Common myeloid progenitor, CD34-positive (primary cell): Measurements from ENCODE around the gene BACH2.

Source experiments
- CTCF ChIA-PET: fragments of 350-600 bp; sonication (Branson Sonifier 250); formaldehyde crosslinking; loops from one replicate; lab custom pipeline; 2021; ENCODE audit warnings: antibody characterized with exemption; lab: Charles Lee
- POLR2A ChIA-PET: fragments of 350-600 bp; sonication (Branson Sonifier 250); formaldehyde crosslinking; loops from one replicate; lab custom pipeline; 2021; ENCODE audit warnings: antibody characterized with exemption; lab: Charles Lee
- DNase-seq, 3 donors: peaks; one replicate each; pipeline versions ENCODE4 v3.0.0 to v3.0.0-alpha.2; 2013
- H3K27ac ChIP-seq, 2 experiments: 1 replicate in 1 of 2; 2 replicates in 1 of 2; pipeline ENCODE4 v1.7.0; 2013; ENCODE audit warnings: inconsistent platforms in 2 of 2, low read length in 2 of 2, mild to moderate bottlenecking in 2 of 2, low read depth in 1 of 2, moderate library complexity in 1 of 2; ENCODE audit not compliant: severe bottlenecking in 2 of 2, insufficient read depth in 1 of 2, poor library complexity in 1 of 2
- H3K27me3 ChIP-seq, 5 experiments: replicated peaks in 2 of 5; 1 replicate in 3 of 5; 2 replicates in 2 of 5; pipeline versions ENCODE4 v1.6.1 to v1.7.0; 2013; ENCODE audit warnings: low read length in 4 of 5, mild to moderate bottlenecking in 2 of 5, moderate library complexity in 2 of 5, inconsistent platforms in 1 of 5; ENCODE audit not compliant: insufficient read depth in 5 of 5, control insufficient read depth in 4 of 5
- H3K36me3 ChIP-seq, 4 experiments: 1 replicate in 2 of 4; 2 replicates in 2 of 4; pipeline versions ENCODE4 v1.6.1 to v1.7.0; 2013; ENCODE audit warnings: low read length in 3 of 4, control low read depth in 1 of 4, mild to moderate bottlenecking in 1 of 4; ENCODE audit not compliant: control insufficient read depth in 4 of 4, insufficient read depth in 4 of 4
- H3K4me1 ChIP-seq, 4 experiments: 1 replicate in 3 of 4; 2 replicates in 1 of 4; pipeline versions ENCODE4 v1.6.1 to v1.7.1; 2013; ENCODE audit warnings: low read length in 3 of 4, mild to moderate bottlenecking in 3 of 4, control low read depth in 1 of 4, inconsistent platforms in 1 of 4, moderate library complexity in 1 of 4; ENCODE audit not compliant: control insufficient read depth in 4 of 4, insufficient read depth in 4 of 4; ENCODE audit errors: control extremely low read depth in 1 of 4
- H3K4me3 ChIP-seq, 7 experiments: 1 replicate in 4 of 7; 2 replicates in 3 of 7; pipeline versions ENCODE4 v1.5.1 to v1.7.0; 2013; ENCODE audit warnings: mild to moderate bottlenecking in 7 of 7, low read length in 6 of 7, moderate library complexity in 6 of 7, inconsistent platforms in 2 of 7, low read depth in 2 of 7, control low read depth in 1 of 7; ENCODE audit not compliant: insufficient read depth in 4 of 7, control insufficient read depth in 1 of 7; ENCODE audit errors: extremely low read depth in 1 of 7
- H3K9me3 ChIP-seq, 5 experiments: 1 replicate in 4 of 5; 2 replicates in 1 of 5; pipeline versions ENCODE4 v1.6.1 to v1.7.1; 2013; ENCODE audit warnings: low read length in 4 of 5, mild to moderate bottlenecking in 2 of 5, inconsistent platforms in 1 of 5, low read depth in 1 of 5, moderate library complexity in 1 of 5; ENCODE audit not compliant: control insufficient read depth in 4 of 5, insufficient read depth in 2 of 5; ENCODE audit errors: control extremely low read depth in 1 of 5
- WGBS: methylation state at CpG from one replicate; pipeline ENCODE4 v1.1.5; 2013; ENCODE audit not compliant: insufficient coverage; 5-methylcytosine and 5-hydroxymethylcytosine counted together

BACH2 gene

GRCh38 chr6:90231798-90232197 is 64.8 kb downstream of the BACH2 start:
- Histone ChIP-seq H3K27me3 (no peaks in the 10 kb centered on the region), H3K27ac (no peak overlapping the region), H3K9me3 (no peaks in the 10 kb centered on the region), H3K36me3 (no peaks in the 10 kb centered on the region), H3K4me1 (peaks cover 9 to 36% (median 18%) of the 10 kb centered on the region in 4 experiments), H3K4me3 (no peak overlapping the region)
- DNase-seq = no peak
- ChIA-PET CTCF (interaction anchor here (1.5 kb wide), 1 partner anchor 11 kb away, joined by 3 read pairs; no protein-coding TSS in a partner anchor), POLR2A (no interaction called here)
- no CpG with 5 or more reads among the region's 1 CpG for WGBS

- peak in 2 of 3 donors; percentile 34 to 38 for DNase-seq
- CTCF ChIA-PET = interaction anchor here (0.9 to 1.5 kb wide), 2 partner anchors 12 to 15 kb away, joined by 3 read pairs; no protein-coding TSS in a partner anchor
- peaks cover 9 to 36% (median 18%) of the 10 kb centered on the region in 4 experiments for H3K4me1 ChIP-seq
- H3K9me3 ChIP-seq = no peaks in the 10 kb centered on the region
- POLR2A ChIA-PET = no interaction called here
- H3K36me3 ChIP-seq = no peaks in the 10 kb centered on the region
- H3K27ac ChIP-seq = no peak overlapping the region
- H3K4me3 ChIP-seq = no peak overlapping the region
- 84% methylated on average over 2 of the region's 2 CpGs for WGBS
- H3K27me3 ChIP-seq = no peaks in the 10 kb centered on the region
Observed at GRCh38 chr6:90231308-90231707, 65.3 kb downstream of the BACH2 start.

GRCh38 chr6:90230548-90231215 is 66.0 kb downstream of the BACH2 start:
- Histone ChIP-seq H3K9me3 (no peaks in the 10 kb centered on the region), H3K27ac (peak overlapping the region in 1 of 2 experiments; percentile 9), H3K27me3 (no peaks in the 10 kb centered on the region), H3K4me1 (peaks cover 9 to 36% (median 18%) of the 10 kb centered on the region in 4 experiments), H3K36me3 (no peaks in the 10 kb centered on the region), H3K4me3 (peak overlapping the region in 1 of 7 experiments; percentile 31)
- ChIA-PET CTCF (interaction anchor here (0.9 to 1.5 kb wide), 2 partner anchors 12 to 15 kb away, joined by 3 read pairs; no protein-coding TSS in a partner anchor), POLR2A (no interaction called here)
- 8% methylated on average over 2 of the region's 3 CpGs for WGBS
- DNase-seq = peak in 2 of 3 donors; percentile 50 to 63

- WGBS = 73% methylated on average over 10 of the region's 10 CpGs
- CTCF ChIA-PET = interaction anchor here (1.4 to 1.5 kb wide), 2 partner anchors 15 to 25 kb away, joined by 3 read pairs; no protein-coding TSS in a partner anchor
Observed at GRCh38 chr6:90229331-90230010, 67.2 kb downstream of the BACH2 start.

GRCh38 chr6:90227673-90228072 is 69.0 kb downstream of the BACH2 start:
- H3K27ac ChIP-seq = no peak overlapping the region
- peaks cover 9 to 31% (median 16%) of the 10 kb centered on the region in 4 experiments for H3K4me1 ChIP-seq
- H3K4me3 ChIP-seq = no peak overlapping the region
- H3K36me3 ChIP-seq = no peaks in the 10 kb centered on the region
- ChIA-PET CTCF (interaction anchor here (1.0 kb wide), 1 partner anchor 10 kb away, joined by 4 read pairs; no protein-coding TSS in a partner anchor), POLR2A (no interaction called here)
- no peaks in the 10 kb centered on the region for H3K27me3 ChIP-seq
- DNase-seq = no peak
- peaks cover 0 to 10% (median 5%) of the 10 kb centered on the region in 5 experiments for H3K9me3 ChIP-seq

More at GRCh38 chr6:90229331-90230010, 67.2 kb downstream of the BACH2 start:
- Histone ChIP-seq H3K36me3 (no peaks in the 10 kb centered on the region), H3K4me1 (peaks cover 9 to 36% (median 18%) of the 10 kb centered on the region in 4 experiments), H3K27ac (no peak overlapping the region), H3K9me3 (no peaks in the 10 kb centered on the region), H3K4me3 (no peak overlapping the region), H3K27me3 (no peaks in the 10 kb centered on the region)
- DNase-seq = peak in 2 of 3 donors; percentile 28 to 51
- POLR2A ChIA-PET = no interaction called here

- Histone ChIP-seq H3K9me3 (peaks cover 0 to 13% (median 7%) of the 10 kb centered on the region in 5 experiments), H3K4me1 (peaks cover 9 to 27% (median 15%) of the 10 kb centered on the region in 4 experiments), H3K27ac (no peak overlapping the region), H3K4me3 (no peak overlapping the region), H3K36me3 (no peaks in the 10 kb centered on the region), H3K27me3 (no peaks in the 10 kb centered on the region)
- no peak for DNase-seq
- POLR2A ChIA-PET = no interaction called here
- 92% methylated on average over 6 of the region's 6 CpGs for whole genome bisulfite sequencing
- CTCF ChIA-PET = interaction anchor here (1.0 kb wide), 1 partner anchor 10 kb away, joined by 4 read pairs; no protein-coding TSS in a partner anchor
Observed at GRCh38 chr6:90227213-90227612, 69.4 kb downstream of the BACH2 start.
